DND-41 (cell line): ENCODE measurements around the gene MYO1C.
"Not testable (repeated sequence)": the region's sequence is repeated elsewhere in the genome, so short reads cannot be mapped to it uniquely, and the experiment has no call there.

Source experiments
- ATAC-seq: fragments of 200-7000 bp; cut with Tn5 transposase; 3 replicates; pipeline ENCODE4 v1.9.1; 2021; ENCODE audit warnings: low read depth; ENCODE audit not compliant: insufficient read depth
- DNase-seq: peaks from one replicate; pipeline ENCODE4 v3.0.0-alpha.2; 2020
- H2AFZ ChIP-seq: 2 replicates; pipeline ENCODE4 v1.6.0; 2012; ENCODE audit warnings: low read depth, low read length
- H3K27ac ChIP-seq: 2 replicates; pipeline ENCODE4 v1.5.1; 2012; ENCODE audit warnings: low read length, inconsistent platforms
- H3K27me3 ChIP-seq: fragments of 200-600 bp; sonication (generic); 2 replicates; pipeline ENCODE4 v1.6.0; 2012; ENCODE audit warnings: low read length, mild to moderate bottlenecking, inconsistent platforms; ENCODE audit not compliant: insufficient read depth, poor library complexity
- H3K36me3 ChIP-seq: 2 replicates; pipeline ENCODE4 v1.5.1; 2012; ENCODE audit warnings: low read length, inconsistent platforms; ENCODE audit not compliant: insufficient read depth
- H3K4me1 ChIP-seq: 2 replicates; pipeline ENCODE4 v1.5.1; 2012; ENCODE audit warnings: mild to moderate bottlenecking, low read length; ENCODE audit not compliant: insufficient read depth
- H3K4me2 ChIP-seq: 2 replicates; pipeline ENCODE4 v1.6.0; 2012; ENCODE audit warnings: mild to moderate bottlenecking, moderate library complexity, low read length, inconsistent platforms; ENCODE audit not compliant: insufficient read depth
- H3K4me3 ChIP-seq, 2 experiments: fragments of 200-600 bp in 1 of 2; shearing (Covaris generic) in 1 of 2; 2 replicates each; pipeline ENCODE4 v1.5.1; 2012 to 2016; ENCODE audit warnings: inconsistent platforms in 2 of 2, low read length in 2 of 2, mild to moderate bottlenecking in 2 of 2, low read depth in 1 of 2, moderate library complexity in 1 of 2
- H3K79me2 ChIP-seq: 2 replicates; pipeline ENCODE4 v1.6.0; 2012; ENCODE audit warnings: low read length, inconsistent platforms; ENCODE audit not compliant: insufficient read depth
- H3K9ac ChIP-seq: 2 replicates; pipeline ENCODE4 v1.6.0; 2012; ENCODE audit warnings: low read depth, mild to moderate bottlenecking, inconsistent platforms, low read length, moderate library complexity
- H3K9me3 ChIP-seq: 2 replicates; pipeline ENCODE4 v1.5.1; 2012; ENCODE audit warnings: low read length, moderate library complexity, mild to moderate bottlenecking, inconsistent platforms; ENCODE audit not compliant: insufficient read depth, severe bottlenecking
- H4K20me1 ChIP-seq: 2 replicates; pipeline ENCODE4 v1.6.0; 2012; ENCODE audit warnings: low read length; ENCODE audit not compliant: insufficient read depth
- EZH2 ChIP-seq: IDR thresholded peaks from 3 replicates; pipeline ENCODE4 v1.6.1; 2012; ENCODE audit warnings: borderline replicate concordance, low read depth, mild to moderate bottlenecking, moderate library complexity, low read length, inconsistent platforms; ENCODE audit not compliant: severe bottlenecking
- TF ChIP-seq, protein P1 (sequence below): IDR thresholded peaks from 2 replicates; pipeline ENCODE4 v1.5.1; 2012; ENCODE audit warnings: borderline replicate concordance, low read length, moderate library complexity, mild to moderate bottlenecking; ENCODE audit not compliant: poor library complexity, severe bottlenecking; ENCODE audit errors: extremely low read depth

The MYO1C gene

DNA sequence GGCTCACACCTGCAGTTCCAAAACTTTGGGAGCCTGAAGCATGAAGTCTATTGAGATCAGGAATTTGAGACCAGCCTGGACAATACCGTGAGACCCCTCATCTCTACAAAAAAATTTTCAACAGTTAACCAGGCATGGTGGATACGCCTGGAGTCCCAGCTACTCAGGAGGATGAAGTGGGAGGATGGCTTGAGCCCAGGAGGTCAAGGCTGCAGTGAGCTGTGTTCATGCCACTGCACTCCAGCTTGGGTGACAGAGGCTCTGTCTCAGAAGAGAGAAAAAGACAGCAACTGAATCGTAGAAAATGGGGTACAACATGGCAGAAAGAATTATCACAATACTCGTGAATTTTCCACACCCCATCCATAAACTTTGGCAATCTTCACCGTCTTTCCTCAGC lies 39.6 kb downstream of the MYO1C start:
- H4K20me1 ChIP-seq: peaks cover 49% of the 10 kb centered on the region
- no peak overlapping the region; the same call in 1 of the 2 replicates for H3K27ac ChIP-seq
- no peak overlapping the region for H2AFZ ChIP-seq
- H3K36me3 ChIP-seq: peaks cover 29% of the 10 kb centered on the region
- H3K4me1 ChIP-seq: peaks cover 36% of the 10 kb centered on the region
- no peak for ATAC-seq
- H3K9ac ChIP-seq: no peak overlapping the region
- no peaks in the 10 kb centered on the region for H3K9me3 ChIP-seq
- peaks cover 86% of the 10 kb centered on the region for H3K79me2 ChIP-seq
- no peaks in the 10 kb centered on the region for H3K27me3 ChIP-seq
- H3K4me2 ChIP-seq: peak overlapping the region; percentile 81; the same call in 1 of the 2 replicates
- DNase-seq: no peak
- TF ChIP-seq, protein P1, sequence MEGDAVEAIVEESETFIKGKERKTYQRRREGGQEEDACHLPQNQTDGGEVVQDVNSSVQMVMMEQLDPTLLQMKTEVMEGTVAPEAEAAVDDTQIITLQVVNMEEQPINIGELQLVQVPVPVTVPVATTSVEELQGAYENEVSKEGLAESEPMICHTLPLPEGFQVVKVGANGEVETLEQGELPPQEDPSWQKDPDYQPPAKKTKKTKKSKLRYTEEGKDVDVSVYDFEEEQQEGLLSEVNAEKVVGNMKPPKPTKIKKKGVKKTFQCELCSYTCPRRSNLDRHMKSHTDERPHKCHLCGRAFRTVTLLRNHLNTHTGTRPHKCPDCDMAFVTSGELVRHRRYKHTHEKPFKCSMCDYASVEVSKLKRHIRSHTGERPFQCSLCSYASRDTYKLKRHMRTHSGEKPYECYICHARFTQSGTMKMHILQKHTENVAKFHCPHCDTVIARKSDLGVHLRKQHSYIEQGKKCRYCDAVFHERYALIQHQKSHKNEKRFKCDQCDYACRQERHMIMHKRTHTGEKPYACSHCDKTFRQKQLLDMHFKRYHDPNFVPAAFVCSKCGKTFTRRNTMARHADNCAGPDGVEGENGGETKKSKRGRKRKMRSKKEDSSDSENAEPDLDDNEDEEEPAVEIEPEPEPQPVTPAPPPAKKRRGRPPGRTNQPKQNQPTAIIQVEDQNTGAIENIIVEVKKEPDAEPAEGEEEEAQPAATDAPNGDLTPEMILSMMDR: no peak
- no peak for TF ChIP-seq EZH2
- H3K4me3 ChIP-seq: no peak overlapping the region

DNA sequence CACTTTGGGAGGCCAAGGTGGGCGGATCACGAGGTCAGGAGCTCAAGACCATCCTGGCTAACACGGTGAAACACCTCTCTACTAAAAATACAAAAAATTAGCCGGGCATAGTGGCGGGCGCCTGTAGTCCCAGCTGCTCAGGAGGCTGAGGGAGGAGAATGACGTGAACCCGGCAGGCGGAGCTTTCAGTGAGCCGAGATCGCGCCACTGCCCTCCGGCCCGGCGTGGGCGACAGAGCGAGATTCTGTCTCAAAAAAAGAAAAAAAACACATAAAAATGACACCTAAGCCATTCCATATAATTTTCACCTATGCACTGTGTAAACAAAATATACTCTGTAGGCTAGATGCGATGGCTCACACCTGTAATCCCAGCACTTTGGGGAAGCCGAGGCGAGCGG lies 42.2 kb downstream of the MYO1C start:
- Histone ChIP-seq H3K36me3 (peaks cover 32% of the 10 kb centered on the region), H4K20me1 (peaks cover 65% of the 10 kb centered on the region), H3K79me2 (peaks cover 100% of the 10 kb centered on the region), H3K4me1 (peaks cover 27% of the 10 kb centered on the region)
- not testable (repeated sequence) for H3K9me3 ChIP-seq, H3K27me3 ChIP-seq, H2AFZ ChIP-seq, DNase-seq, H3K4me2 ChIP-seq, H3K4me3 ChIP-seq, H3K27ac ChIP-seq, H3K9ac ChIP-seq, ATAC-seq

DNA sequence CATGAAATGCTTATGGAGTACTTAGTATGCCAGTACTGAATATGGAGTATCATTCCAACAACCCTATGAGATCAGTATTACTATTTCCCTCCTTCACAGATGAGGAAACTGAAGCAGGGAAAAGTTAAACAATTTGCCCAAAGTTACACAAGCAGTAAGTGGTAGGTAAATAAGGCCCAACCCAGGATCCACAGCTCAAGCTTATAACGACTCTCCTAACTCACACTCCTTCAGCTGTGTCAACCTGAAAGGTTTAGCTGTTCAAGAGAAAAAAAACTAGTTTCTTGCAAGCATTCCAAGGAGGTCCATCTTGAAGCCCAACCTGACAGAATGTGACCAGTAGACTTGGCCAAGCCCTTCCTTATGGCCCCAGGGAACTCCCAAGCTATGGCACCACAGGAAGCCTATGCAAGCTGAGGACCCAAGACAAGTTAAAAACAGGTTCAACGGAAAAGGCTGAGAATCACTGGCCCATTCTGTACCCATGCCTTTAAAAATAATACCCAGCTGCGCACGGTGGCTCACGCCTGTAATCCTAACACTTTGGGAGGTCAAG lies 43.0 kb downstream of the MYO1C start:
- Histone ChIP-seq H3K36me3 (peaks cover 35% of the 10 kb centered on the region), H3K4me2 (no peak overlapping the region), H4K20me1 (peaks cover 61% of the 10 kb centered on the region), H3K27ac (no peak overlapping the region), H2AFZ (no peak overlapping the region), H3K9ac (no peak overlapping the region), H3K9me3 (no peaks in the 10 kb centered on the region), H3K27me3 (no peaks in the 10 kb centered on the region), H3K4me3 (no peak overlapping the region), H3K79me2 (peaks cover 98% of the 10 kb centered on the region), H3K4me1 (peaks cover 20% of the 10 kb centered on the region)
- TF ChIP-seq, protein P1: no peak
- no peak for TF ChIP-seq EZH2
- no peak for ATAC-seq
- DNase-seq: no peak

DNA sequence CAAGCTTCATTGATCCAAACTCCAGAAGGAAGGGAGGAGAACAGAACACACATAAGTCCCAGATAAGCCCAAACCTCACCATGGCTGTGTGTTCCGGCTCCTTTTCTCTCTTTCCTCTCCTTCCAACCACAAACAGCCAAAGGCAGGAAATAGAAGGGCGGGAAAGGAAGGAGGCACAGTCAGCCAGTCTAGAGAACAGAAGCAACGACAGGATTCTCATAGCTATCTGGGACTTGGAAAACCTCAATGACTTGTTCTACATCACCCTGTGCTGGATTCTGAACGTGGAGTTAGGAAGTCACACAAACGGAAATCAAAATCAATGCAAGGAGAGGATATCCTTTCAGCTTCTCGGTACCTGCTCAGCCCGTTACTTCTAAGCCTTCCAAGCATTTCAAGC lies 45.4 kb downstream of the MYO1C start:
- Histone ChIP-seq H3K4me1 (no peaks in the 10 kb centered on the region), H2AFZ (no peak overlapping the region), H4K20me1 (peaks cover 52% of the 10 kb centered on the region), H3K4me3 (no peak overlapping the region), H3K9ac (no peak overlapping the region), H3K36me3 (peaks cover 34% of the 10 kb centered on the region), H3K4me2 (no peak overlapping the region), H3K79me2 (peaks cover 95% of the 10 kb centered on the region), H3K27ac (no peak overlapping the region), H3K9me3 (no peaks in the 10 kb centered on the region), H3K27me3 (no peaks in the 10 kb centered on the region)
- ATAC-seq (no peak), DNase-seq (no peak)
- no peak for TF ChIP-seq EZH2
- TF ChIP-seq, protein P1: no peak
